SU-DHL-6 (cell line): ENCODE measurements around the gene SDK1.

Experiments
- H2AFZ ChIP-seq: fragments of 200-600 bp; sonication (generic); 2 replicates; pipeline ENCODE4 v1.6.1; 2014; ENCODE audit warnings: low read depth, mild to moderate bottlenecking, moderate library complexity, mixed read lengths, antibody characterized with exemption, low read length; ENCODE audit not compliant: severe bottlenecking
- H3F3A ChIP-seq: fragments of 200-600 bp; shearing (Covaris generic); 2 replicates; pipeline ENCODE4 v1.6.0; 2016; ENCODE audit warnings: antibody characterized with exemption, mild to moderate bottlenecking; ENCODE audit not compliant: insufficient read depth
- H3K27ac ChIP-seq: fragments of 200-600 bp; sonication (generic); 2 replicates; pipeline ENCODE4 v1.5.1; 2016; ENCODE audit warnings: low read depth, mild to moderate bottlenecking, low read length, moderate library complexity, mixed read lengths
- H3K27me3 ChIP-seq: fragments of 200-600 bp; sonication (generic), shearing (Covaris generic); 2 replicates; pipeline ENCODE4 v1.6.0; 2014; ENCODE audit warnings: mild to moderate bottlenecking, low read length
- H3K36me3 ChIP-seq: fragments of 200-600 bp; sonication (generic); 2 replicates; pipeline ENCODE4 v1.6.1; 2014; ENCODE audit warnings: mild to moderate bottlenecking, low read length, mixed read lengths
- H3K4me2 ChIP-seq: fragments of 300-600, 200-600 bp; shearing (Covaris generic), sonication (generic); 2 replicates; pipeline ENCODE4 v1.6.0; 2014; ENCODE audit warnings: low read length, low read depth, mild to moderate bottlenecking; ENCODE audit not compliant: poor library complexity, severe bottlenecking
- H3K4me3 ChIP-seq: fragments of 200-600 bp; sonication (generic); 2 replicates; pipeline ENCODE4 v1.5.1; 2014; ENCODE audit warnings: antibody characterized with exemption, low read length, mild to moderate bottlenecking, mixed read lengths; ENCODE audit not compliant: insufficient read depth, poor library complexity, severe bottlenecking
- H3K79me2 ChIP-seq: fragments of 200-600 bp; sonication (generic); 2 replicates; pipeline ENCODE4 v1.6.1; 2014; ENCODE audit warnings: mild to moderate bottlenecking, low read length, moderate library complexity; ENCODE audit not compliant: insufficient read depth
- H3K9ac ChIP-seq: fragments of 200-600 bp; sonication (generic); 2 replicates; pipeline ENCODE4 v1.7.0; 2014; ENCODE audit warnings: mild to moderate bottlenecking, low read length
- H3K9me2 ChIP-seq: fragments of 200-600 bp; sonication (generic); replicated peaks from 2 replicates; pipeline ENCODE4 v1.6.1; 2014; ENCODE audit warnings: low read length; ENCODE audit not compliant: insufficient read depth
- H3K9me3 ChIP-seq: fragments of 200-600 bp; sonication (generic); 2 replicates; pipeline ENCODE4 v1.6.1; 2014; ENCODE audit warnings: low read length, mixed read lengths; ENCODE audit not compliant: insufficient read depth
- H4K20me1 ChIP-seq: fragments of 200-600 bp; sonication (generic); 2 replicates; pipeline ENCODE4 v1.6.1; 2014; ENCODE audit warnings: low read depth, mild to moderate bottlenecking, antibody characterized with exemption, low read length, moderate library complexity, mixed read lengths
- EZH2phosphoT487 ChIP-seq: fragments of 200-600 bp; sonication (generic), shearing (Covaris generic); conservative IDR thresholded peaks from 2 replicates; pipeline ENCODE4 v1.6.1; 2018; ENCODE audit warnings: mild to moderate bottlenecking, antibody characterized with exemption, low read length, moderate library complexity, mixed read lengths
- TF ChIP-seq, protein P1 (sequence below): fragments of 200-600 bp; sonication (generic); IDR thresholded peaks from one replicate; pipeline ENCODE4 v1.5.1; 2017; ENCODE audit warnings: antibody characterized with exemption, mild to moderate bottlenecking, low read length, moderate library complexity; ENCODE audit not compliant: insufficient read depth, poor library complexity, severe bottlenecking

SDK1 gene

DNA sequence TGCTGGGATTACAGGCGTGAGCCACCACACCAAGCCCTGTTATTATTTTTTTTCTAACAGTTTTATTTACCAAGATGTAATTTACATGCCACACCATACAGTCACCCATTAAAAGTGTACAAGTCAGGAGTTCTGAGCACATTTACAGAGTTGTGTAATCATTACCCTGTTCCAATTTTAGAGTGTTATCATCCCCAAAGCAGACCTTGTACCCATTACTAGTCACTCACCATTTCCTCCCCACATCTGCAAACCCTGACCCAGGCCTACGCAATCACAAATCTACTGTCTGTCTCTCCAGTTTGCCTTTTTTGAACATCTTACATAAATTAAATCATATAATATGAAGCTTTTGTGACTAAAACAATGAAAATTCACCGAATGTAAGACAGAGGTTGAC lies 978.2 kb downstream of the SDK1 start:
- H3F3A ChIP-seq: no peaks in the 10 kb centered on the region
- H3K27me3 ChIP-seq: no peaks in the 10 kb centered on the region
- no peak overlapping the region for H3K4me3 ChIP-seq
- H3K9me3 ChIP-seq: no peaks in the 10 kb centered on the region
- TF ChIP-seq EZH2phosphoT487: no peak
- TF ChIP-seq, protein P1, sequence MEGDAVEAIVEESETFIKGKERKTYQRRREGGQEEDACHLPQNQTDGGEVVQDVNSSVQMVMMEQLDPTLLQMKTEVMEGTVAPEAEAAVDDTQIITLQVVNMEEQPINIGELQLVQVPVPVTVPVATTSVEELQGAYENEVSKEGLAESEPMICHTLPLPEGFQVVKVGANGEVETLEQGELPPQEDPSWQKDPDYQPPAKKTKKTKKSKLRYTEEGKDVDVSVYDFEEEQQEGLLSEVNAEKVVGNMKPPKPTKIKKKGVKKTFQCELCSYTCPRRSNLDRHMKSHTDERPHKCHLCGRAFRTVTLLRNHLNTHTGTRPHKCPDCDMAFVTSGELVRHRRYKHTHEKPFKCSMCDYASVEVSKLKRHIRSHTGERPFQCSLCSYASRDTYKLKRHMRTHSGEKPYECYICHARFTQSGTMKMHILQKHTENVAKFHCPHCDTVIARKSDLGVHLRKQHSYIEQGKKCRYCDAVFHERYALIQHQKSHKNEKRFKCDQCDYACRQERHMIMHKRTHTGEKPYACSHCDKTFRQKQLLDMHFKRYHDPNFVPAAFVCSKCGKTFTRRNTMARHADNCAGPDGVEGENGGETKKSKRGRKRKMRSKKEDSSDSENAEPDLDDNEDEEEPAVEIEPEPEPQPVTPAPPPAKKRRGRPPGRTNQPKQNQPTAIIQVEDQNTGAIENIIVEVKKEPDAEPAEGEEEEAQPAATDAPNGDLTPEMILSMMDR: no peak
- no peak overlapping the region for H3K27ac ChIP-seq
- H3K4me2 ChIP-seq: no peak overlapping the region
- no peaks in the 10 kb centered on the region for H3K79me2 ChIP-seq
- no peaks in the 10 kb centered on the region for H3K9me2 ChIP-seq
- H4K20me1 ChIP-seq: no peaks in the 10 kb centered on the region
- H3K9ac ChIP-seq: no peak overlapping the region
- H2AFZ ChIP-seq: no peak overlapping the region
- H3K36me3 ChIP-seq: no peaks in the 10 kb centered on the region

DNA sequence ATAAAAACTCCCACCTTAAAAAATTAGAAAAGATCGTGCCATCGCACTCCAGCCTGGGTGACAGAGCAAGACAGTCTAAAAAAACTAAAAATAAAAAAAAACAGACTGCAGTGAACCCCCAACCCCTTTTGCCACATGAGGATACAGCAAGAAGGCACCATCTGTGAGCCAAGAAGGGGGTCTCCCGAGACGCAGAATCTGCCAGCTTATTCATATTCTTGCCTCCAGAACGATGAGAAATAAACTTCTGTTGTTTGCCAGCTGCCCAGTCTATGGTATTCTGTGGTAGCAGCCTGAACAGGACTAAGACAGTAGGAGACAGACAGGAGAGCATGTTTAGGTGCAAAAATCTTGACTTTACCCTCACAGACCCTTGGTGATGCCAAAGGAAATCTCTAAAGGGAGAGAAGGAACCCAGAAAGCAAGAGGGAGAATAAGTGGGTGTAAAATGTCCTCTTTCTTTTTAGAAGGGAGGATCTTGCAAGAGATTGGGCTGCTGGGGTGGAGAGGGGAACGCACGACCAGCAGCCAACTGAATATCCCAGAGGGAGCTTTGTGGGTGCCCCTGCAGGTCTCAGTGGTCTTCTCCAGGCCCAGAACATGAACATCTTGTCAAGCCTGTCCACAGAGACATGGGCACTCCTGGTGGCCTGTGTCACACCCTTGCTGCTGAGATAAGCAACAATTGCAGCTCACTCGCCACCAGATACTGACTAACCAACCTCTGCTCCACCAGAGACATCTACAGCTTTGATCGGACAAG lies 980.4 kb downstream of the SDK1 start:
- Histone ChIP-seq H3K9ac (no peak overlapping the region), H3K27ac (no peak overlapping the region), H3K9me2 (no peaks in the 10 kb centered on the region), H3K27me3 (no peaks in the 10 kb centered on the region), H3K4me3 (no peak overlapping the region), H3F3A (no peaks in the 10 kb centered on the region), H4K20me1 (no peaks in the 10 kb centered on the region), H3K79me2 (no peaks in the 10 kb centered on the region), H2AFZ (no peak overlapping the region), H3K4me2 (no peak overlapping the region), H3K9me3 (no peaks in the 10 kb centered on the region), H3K36me3 (no peaks in the 10 kb centered on the region)
- TF ChIP-seq, protein P1: no peak
- TF ChIP-seq EZH2phosphoT487: no peak

DNA sequence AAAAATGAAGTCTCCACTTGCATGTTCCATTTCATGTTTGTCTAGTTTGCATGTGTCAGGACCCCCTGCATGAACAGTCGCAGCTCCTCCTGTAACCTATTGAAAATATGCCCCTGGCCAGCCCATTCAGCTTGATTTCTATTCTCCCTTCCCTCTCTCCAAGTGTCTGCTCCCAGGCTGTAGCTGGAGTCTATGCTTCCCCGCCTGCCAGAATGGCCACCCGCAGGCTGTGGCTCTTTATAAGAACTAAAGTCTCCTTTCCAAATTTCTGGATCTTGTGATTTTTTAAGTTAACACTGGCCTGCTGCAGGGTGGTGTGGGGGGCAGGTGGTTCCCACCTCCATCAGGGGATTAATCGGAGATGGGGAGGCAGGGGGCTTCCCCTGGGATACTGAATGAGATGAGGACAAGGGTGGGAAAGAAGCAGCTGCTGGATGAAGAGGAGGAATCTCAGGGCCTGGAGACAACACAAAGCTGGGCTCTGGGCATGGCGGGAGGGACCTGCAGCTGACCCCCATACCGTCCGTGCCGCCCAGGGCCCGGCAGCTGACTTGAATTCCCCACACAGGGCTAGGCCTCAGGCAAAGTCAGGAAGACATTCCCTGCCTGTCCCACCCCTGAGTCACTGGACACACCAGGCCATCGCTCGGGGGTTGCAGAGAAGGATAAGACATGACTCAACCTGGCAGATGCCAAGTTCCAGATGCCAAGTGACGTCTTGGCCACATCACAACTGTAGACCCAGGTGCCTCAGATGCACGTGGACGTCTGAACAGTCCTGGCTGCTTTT lies 981.6 kb downstream of the SDK1 start:
- no peaks in the 10 kb centered on the region for H4K20me1 ChIP-seq

More for the DNA sequence above, 981.6 kb downstream of the SDK1 start:
- Histone ChIP-seq H3K9ac (no peak overlapping the region), H3K4me3 (no peak overlapping the region), H3K4me2 (no peak overlapping the region), H3K27ac (no peak overlapping the region), H3F3A (no peaks in the 10 kb centered on the region), H3K9me3 (no peaks in the 10 kb centered on the region), H3K9me2 (no peaks in the 10 kb centered on the region), H3K36me3 (no peaks in the 10 kb centered on the region), H3K27me3 (no peaks in the 10 kb centered on the region), H2AFZ (no peak overlapping the region), H3K79me2 (no peaks in the 10 kb centered on the region)
- TF ChIP-seq, protein P1: no peak
- no peak for TF ChIP-seq EZH2phosphoT487
